Fibroblast of lung (primary cell): ENCODE results near the gene ANKS1B. TPM values are rescaled to one million over a fixed set of nuclear protein-coding genes. Genes with fewer than 3 reads are reported as not detected.

Source experiments
- DNase-seq, 2 donors: peaks; one replicate each; pipeline versions ENCODE4 v3.0.0 to v3.0.0-alpha.2; 2010; ENCODE audit warnings: low read depth in 2 of 2
- H2AFZ ChIP-seq: 2 replicates; pipeline ENCODE4 v1.5.1; 2012; ENCODE audit warnings: low read length, control low read depth, inconsistent platforms
- H3K27ac ChIP-seq: 2 replicates; pipeline ENCODE4 v1.5.1; 2011; ENCODE audit warnings: low read length, control low read depth; ENCODE audit not compliant: insufficient read depth
- H3K27me3 ChIP-seq: 2 replicates; pipeline ENCODE4 v1.5.1; 2011; ENCODE audit warnings: mild to moderate bottlenecking, low read length; ENCODE audit not compliant: control insufficient read depth, insufficient read depth
- H3K36me3 ChIP-seq: 2 replicates; pipeline ENCODE4 v1.5.1; 2011; ENCODE audit warnings: low read length; ENCODE audit not compliant: control insufficient read depth, insufficient read depth
- H3K4me1 ChIP-seq: 2 replicates; pipeline ENCODE4 v1.5.1; 2011; ENCODE audit warnings: low read length; ENCODE audit not compliant: control insufficient read depth, insufficient read depth; ENCODE audit errors: extremely low read depth
- H3K4me2 ChIP-seq: 2 replicates; pipeline ENCODE4 v1.5.1; 2011; ENCODE audit warnings: low read length, control low read depth; ENCODE audit not compliant: insufficient read depth; ENCODE audit errors: extremely low read depth
- H3K4me3 ChIP-seq, 4 experiments: fragments of 200-600 bp in 1 of 4; sonication (generic) in 1 of 4; replicated peaks in 1 of 4; 2 replicates each; pipeline ENCODE4 v1.5.1; 2011 to 2016; ENCODE audit warnings: low read length in 4 of 4, low read depth in 3 of 4, mild to moderate bottlenecking in 3 of 4, control low read depth in 2 of 4, inconsistent platforms in 1 of 4, mixed read lengths in 1 of 4; ENCODE audit not compliant: insufficient read depth in 1 of 4; ENCODE audit errors: control extremely low read depth in 1 of 4
- H3K79me2 ChIP-seq: 2 replicates; pipeline ENCODE4 v1.5.1; 2012; ENCODE audit warnings: mild to moderate bottlenecking, low read length, inconsistent platforms; ENCODE audit not compliant: control insufficient read depth, insufficient read depth
- H3K9ac ChIP-seq: 2 replicates; pipeline ENCODE4 v1.5.1; 2011; ENCODE audit warnings: mild to moderate bottlenecking, low read length, control low read depth; ENCODE audit not compliant: insufficient read depth
- H3K9me3 ChIP-seq: 2 replicates; pipeline ENCODE4 v1.5.1; 2012; ENCODE audit warnings: low read depth, low read length; ENCODE audit not compliant: control insufficient read depth, insufficient read depth
- H4K20me1 ChIP-seq: 2 replicates; pipeline ENCODE4 v1.5.1; 2011; ENCODE audit warnings: low read length; ENCODE audit not compliant: control insufficient read depth, insufficient read depth; ENCODE audit errors: extremely low read depth
- CTCF ChIP-seq, 2 donors: IDR thresholded peaks in 1 of 2; conservative IDR thresholded peaks in 1 of 2; 1 replicate in 1 of 2; 2 replicates in 1 of 2; pipeline ENCODE4 v1.5.1; 2011 to 2012; ENCODE audit warnings: low read length in 2 of 2, control low read depth in 1 of 2, inconsistent platforms in 1 of 2, low read depth in 1 of 2, mild to moderate bottlenecking in 1 of 2
- EZH2 ChIP-seq: IDR thresholded peaks from 2 replicates; pipeline ENCODE4 v1.5.1; 2012; ENCODE audit warnings: low read length, control low read depth, mild to moderate bottlenecking; ENCODE audit errors: missing control alignments
- polyA plus RNA-seq, 2 donors: library from polyadenylated mRNA; depleted of rRNA in 1 of 2; stranded (reverse) in 1 of 2; unstranded in 1 of 2; fragments of >200 nt; gene quantifications; 2 replicates each; pipeline ENCODE4 v1.2.1, GENCODE V29; 2011 to 2012; ENCODE audit warnings: missing spikeins in 1 of 2
- total RNA-seq: library from RNA; depleted of rRNA; stranded (reverse); fragments of >200 nt; gene quantifications from 2 replicates; pipeline ENCODE4 v1.2.1, GENCODE V29; 2014

Gene ANKS1B
- total and polyA plus RNA-seq, 2 donors (not counting 1 experiment from before 2014, with no cell fraction given): 0.11 to 0.83 TPM

- Histone ChIP-seq H3K36me3 (no peaks in the 10 kb centered on the region), H3K9ac (no peak overlapping the region), H3K27ac (no peak overlapping the region), H3K4me2 (no peak overlapping the region), H3K4me3 (no peak overlapping the region), H2AFZ (no peak overlapping the region), H3K79me2 (no peaks in the 10 kb centered on the region), H3K4me1 (no peaks in the 10 kb centered on the region), H3K9me3 (no peaks in the 10 kb centered on the region), H3K27me3 (no peaks in the 10 kb centered on the region), H4K20me1 (no peaks in the 10 kb centered on the region)
- no peak for DNase-seq
- no peak for TF ChIP-seq CTCF (conservative IDR thresholded peaks at IDR 0.05 in 1 of 2, IDR thresholded peaks at IDR 0.05 in 1 of 2; ENCODE audit: low read depth in 1 of 2, low read length in 2 of 2)
- no peak for TF ChIP-seq EZH2
These were observed 979.1 kb downstream of the ANKS1B start for GRCh38 chr12:99005601-99006000.

- Histone ChIP-seq H4K20me1 (no peaks in the 10 kb centered on the region), H3K4me2 (no peak overlapping the region), H3K27ac (no peak overlapping the region), H3K79me2 (no peaks in the 10 kb centered on the region), H3K9ac (no peak overlapping the region), H2AFZ (no peak overlapping the region), H3K36me3 (no peaks in the 10 kb centered on the region), H3K4me1 (no peaks in the 10 kb centered on the region), H3K27me3 (no peaks in the 10 kb centered on the region), H3K4me3 (no peak overlapping the region), H3K9me3 (no peaks in the 10 kb centered on the region)
- no peak for DNase-seq
- TF ChIP-seq EZH2: no peak
- no peak for TF ChIP-seq CTCF (conservative IDR thresholded peaks at IDR 0.05 in 1 of 2, IDR thresholded peaks at IDR 0.05 in 1 of 2; ENCODE audit: low read depth in 1 of 2, low read length in 2 of 2)
These were observed 979.8 kb downstream of the ANKS1B start for GRCh38 chr12:99004799-99005466.

- Histone ChIP-seq H4K20me1 (no peaks in the 10 kb centered on the region), H3K27me3 (no peaks in the 10 kb centered on the region), H2AFZ (no peak overlapping the region), H3K36me3 (no peaks in the 10 kb centered on the region), H3K79me2 (no peaks in the 10 kb centered on the region), H3K4me2 (no peak overlapping the region), H3K9ac (no peak overlapping the region), H3K9me3 (no peaks in the 10 kb centered on the region), H3K4me1 (no peaks in the 10 kb centered on the region), H3K4me3 (no peak overlapping the region), H3K27ac (no peak overlapping the region)
- DNase-seq: no peak
- TF ChIP-seq CTCF (conservative IDR thresholded peaks at IDR 0.05 in 1 of 2, IDR thresholded peaks at IDR 0.05 in 1 of 2; ENCODE audit: low read depth in 1 of 2, low read length in 2 of 2) (no peak), EZH2 (no peak)
These were observed 982.0 kb downstream of the ANKS1B start for GRCh38 chr12:99002731-99003130.
